ENCODE measurements around the gene ZC3H12C.
"Not testable (repeated sequence)": the region's sequence is repeated elsewhere in the genome, so short reads cannot be mapped to it uniquely, and the experiment has no call there.

ZC3H12C gene

GRCh38 chr11:110092515-110093406 is at the start of gene ZC3H12C:
ZC3H12C (plus strand) TSS chr11:110093392; CDS start chr11:110093412, 20 bp downstream.
- peak in 1 of 2 donors; percentile 31 for DNase-seq (ENCODE audit: low read depth in 2 of 2)

- DNase-seq (ENCODE audit: low read depth in 2 of 2): no peak
Observed at GRCh38 chr11:110044226-110044968, 48.8 kb upstream of the ZC3H12C start.

GRCh38 chr11:110046775-110047380 is 46.3 kb upstream of the ZC3H12C start:
- DNase-seq (ENCODE audit: low read depth in 2 of 2): no peak

GRCh38 chr11:110049501-110050200 is 43.5 kb upstream of the ZC3H12C start:
- no peak for DNase-seq (ENCODE audit: low read depth in 2 of 2)

- no peak for DNase-seq (ENCODE audit: low read depth in 2 of 2)
Observed at GRCh38 chr11:110050201-110050506, 43.0 kb upstream of the ZC3H12C start.

GRCh38 chr11:110053848-110054414 is 39.3 kb upstream of the ZC3H12C start:
- DNase-seq (ENCODE audit: low read depth in 2 of 2): no peak

GRCh38 chr11:110056956-110057355 is 36.2 kb upstream of the ZC3H12C start:
- no peak for DNase-seq (ENCODE audit: low read depth in 2 of 2)

GRCh38 chr11:110059706-110060463 is 33.3 kb upstream of the ZC3H12C start:
- DNase-seq (ENCODE audit: low read depth in 2 of 2): no peak

GRCh38 chr11:110061296-110061695 is 31.9 kb upstream of the ZC3H12C start:
- DNase-seq (ENCODE audit: low read depth in 2 of 2): no peak

GRCh38 chr11:110062247-110062646 is 30.9 kb upstream of the ZC3H12C start:
- no peak for DNase-seq (ENCODE audit: low read depth in 2 of 2)

- no peak for DNase-seq (ENCODE audit: low read depth in 2 of 2)
Observed at GRCh38 chr11:110065189-110065588, 28.0 kb upstream of the ZC3H12C start.

GRCh38 chr11:110068001-110068400 is 25.2 kb upstream of the ZC3H12C start:
- not testable (repeated sequence) for DNase-seq (ENCODE audit: low read depth in 2 of 2)

- DNase-seq (ENCODE audit: low read depth in 2 of 2): no peak
Observed at GRCh38 chr11:110069158-110069737, 23.9 kb upstream of the ZC3H12C start.

GRCh38 chr11:110070176-110070575 is 23.0 kb upstream of the ZC3H12C start:
- no peak for DNase-seq (ENCODE audit: low read depth in 2 of 2)

GRCh38 chr11:110071197-110071596 is 22.0 kb upstream of the ZC3H12C start:
- DNase-seq (ENCODE audit: low read depth in 2 of 2): no peak

GRCh38 chr11:110072930-110073329 is 20.3 kb upstream of the ZC3H12C start:
- DNase-seq (ENCODE audit: low read depth in 2 of 2): no peak

GRCh38 chr11:110074499-110074898 is 18.7 kb upstream of the ZC3H12C start:
- DNase-seq (ENCODE audit: low read depth in 2 of 2): no peak

GRCh38 chr11:110075105-110075846 is 17.9 kb upstream of the ZC3H12C start:
- no peak for DNase-seq (ENCODE audit: low read depth in 2 of 2)

- no peak for DNase-seq (ENCODE audit: low read depth in 2 of 2)
Observed at GRCh38 chr11:110075847-110076208, 17.4 kb upstream of the ZC3H12C start.
